DND-41 (cell line): Measurements from ENCODE around the gene SCAPER.

ENCODE experiments used
- ATAC-seq: fragments of 200-7000 bp; cut with Tn5 transposase; 3 replicates; pipeline ENCODE4 v1.9.1; 2021; ENCODE audit warnings: low read depth; ENCODE audit not compliant: insufficient read depth
- DNase-seq: peaks from one replicate; pipeline ENCODE4 v3.0.0-alpha.2; 2020
- H2AFZ ChIP-seq: 2 replicates; pipeline ENCODE4 v1.6.0; 2012; ENCODE audit warnings: low read depth, low read length
- H3K27ac ChIP-seq: 2 replicates; pipeline ENCODE4 v1.5.1; 2012; ENCODE audit warnings: low read length, inconsistent platforms
- H3K27me3 ChIP-seq: fragments of 200-600 bp; sonication (generic); 2 replicates; pipeline ENCODE4 v1.6.0; 2012; ENCODE audit warnings: low read length, mild to moderate bottlenecking, inconsistent platforms; ENCODE audit not compliant: insufficient read depth, poor library complexity
- H3K36me3 ChIP-seq: 2 replicates; pipeline ENCODE4 v1.5.1; 2012; ENCODE audit warnings: low read length, inconsistent platforms; ENCODE audit not compliant: insufficient read depth
- H3K4me1 ChIP-seq: 2 replicates; pipeline ENCODE4 v1.5.1; 2012; ENCODE audit warnings: mild to moderate bottlenecking, low read length; ENCODE audit not compliant: insufficient read depth
- H3K4me2 ChIP-seq: 2 replicates; pipeline ENCODE4 v1.6.0; 2012; ENCODE audit warnings: mild to moderate bottlenecking, moderate library complexity, low read length, inconsistent platforms; ENCODE audit not compliant: insufficient read depth
- H3K4me3 ChIP-seq, 2 experiments: fragments of 200-600 bp in 1 of 2; shearing (Covaris generic) in 1 of 2; 2 replicates each; pipeline ENCODE4 v1.5.1; 2012 to 2016; ENCODE audit warnings: inconsistent platforms in 2 of 2, low read length in 2 of 2, mild to moderate bottlenecking in 2 of 2, low read depth in 1 of 2, moderate library complexity in 1 of 2
- H3K79me2 ChIP-seq: 2 replicates; pipeline ENCODE4 v1.6.0; 2012; ENCODE audit warnings: low read length, inconsistent platforms; ENCODE audit not compliant: insufficient read depth
- H3K9ac ChIP-seq: 2 replicates; pipeline ENCODE4 v1.6.0; 2012; ENCODE audit warnings: low read depth, mild to moderate bottlenecking, inconsistent platforms, low read length, moderate library complexity
- H3K9me3 ChIP-seq: 2 replicates; pipeline ENCODE4 v1.5.1; 2012; ENCODE audit warnings: low read length, moderate library complexity, mild to moderate bottlenecking, inconsistent platforms; ENCODE audit not compliant: insufficient read depth, severe bottlenecking
- H4K20me1 ChIP-seq: 2 replicates; pipeline ENCODE4 v1.6.0; 2012; ENCODE audit warnings: low read length; ENCODE audit not compliant: insufficient read depth
- EZH2 ChIP-seq: IDR thresholded peaks from 3 replicates; pipeline ENCODE4 v1.6.1; 2012; ENCODE audit warnings: borderline replicate concordance, low read depth, mild to moderate bottlenecking, moderate library complexity, low read length, inconsistent platforms; ENCODE audit not compliant: severe bottlenecking
- TF ChIP-seq, protein P1 (sequence below): IDR thresholded peaks from 2 replicates; pipeline ENCODE4 v1.5.1; 2012; ENCODE audit warnings: borderline replicate concordance, low read length, moderate library complexity, mild to moderate bottlenecking; ENCODE audit not compliant: poor library complexity, severe bottlenecking; ENCODE audit errors: extremely low read depth

The SCAPER gene

DNA sequence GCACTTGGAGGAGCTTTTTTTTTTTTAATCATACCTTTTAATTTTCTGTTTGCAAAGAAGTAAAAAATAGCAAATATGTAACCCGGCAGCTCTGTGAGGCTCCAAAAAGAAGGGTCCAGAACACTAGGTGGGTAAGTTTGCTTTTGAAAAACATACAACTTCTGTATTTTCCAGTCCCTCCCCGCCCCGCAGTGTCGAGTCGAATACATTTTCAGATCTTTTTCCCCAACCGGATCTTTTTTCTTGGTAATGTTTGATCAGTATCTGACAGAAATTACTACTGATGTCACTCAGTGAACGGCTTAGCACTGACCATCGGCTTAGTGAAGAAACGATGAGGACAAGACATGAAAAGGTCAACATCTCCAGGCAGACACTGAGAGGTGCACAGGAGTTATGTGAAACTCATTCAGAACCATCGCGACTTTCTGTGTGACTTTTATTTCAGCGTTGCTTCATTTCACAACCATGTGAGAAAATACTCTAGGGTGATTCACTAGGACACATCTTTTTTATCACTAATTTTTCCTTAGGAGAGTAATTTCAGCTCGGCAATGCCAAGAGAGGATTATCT lies 557.6 kb downstream of the SCAPER start:
- H3K27ac ChIP-seq, result no peak overlapping the region
- no peaks in the 10 kb centered on the region for H3K36me3 ChIP-seq
- ATAC-seq, result no peak
- TF ChIP-seq EZH2, result no peak
- TF ChIP-seq, protein P1, sequence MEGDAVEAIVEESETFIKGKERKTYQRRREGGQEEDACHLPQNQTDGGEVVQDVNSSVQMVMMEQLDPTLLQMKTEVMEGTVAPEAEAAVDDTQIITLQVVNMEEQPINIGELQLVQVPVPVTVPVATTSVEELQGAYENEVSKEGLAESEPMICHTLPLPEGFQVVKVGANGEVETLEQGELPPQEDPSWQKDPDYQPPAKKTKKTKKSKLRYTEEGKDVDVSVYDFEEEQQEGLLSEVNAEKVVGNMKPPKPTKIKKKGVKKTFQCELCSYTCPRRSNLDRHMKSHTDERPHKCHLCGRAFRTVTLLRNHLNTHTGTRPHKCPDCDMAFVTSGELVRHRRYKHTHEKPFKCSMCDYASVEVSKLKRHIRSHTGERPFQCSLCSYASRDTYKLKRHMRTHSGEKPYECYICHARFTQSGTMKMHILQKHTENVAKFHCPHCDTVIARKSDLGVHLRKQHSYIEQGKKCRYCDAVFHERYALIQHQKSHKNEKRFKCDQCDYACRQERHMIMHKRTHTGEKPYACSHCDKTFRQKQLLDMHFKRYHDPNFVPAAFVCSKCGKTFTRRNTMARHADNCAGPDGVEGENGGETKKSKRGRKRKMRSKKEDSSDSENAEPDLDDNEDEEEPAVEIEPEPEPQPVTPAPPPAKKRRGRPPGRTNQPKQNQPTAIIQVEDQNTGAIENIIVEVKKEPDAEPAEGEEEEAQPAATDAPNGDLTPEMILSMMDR, result no peak
- no peak overlapping the region for H3K9ac ChIP-seq
- H2AFZ ChIP-seq, result no peak overlapping the region
- no peaks in the 10 kb centered on the region for H3K27me3 ChIP-seq
- no peaks in the 10 kb centered on the region for H4K20me1 ChIP-seq
- H3K9me3 ChIP-seq, result no peaks in the 10 kb centered on the region
- DNase-seq, result no peak
- no peaks in the 10 kb centered on the region for H3K79me2 ChIP-seq
- H3K4me1 ChIP-seq, result no peaks in the 10 kb centered on the region
- no peak overlapping the region for H3K4me3 ChIP-seq
- no peak overlapping the region for H3K4me2 ChIP-seq

DNA sequence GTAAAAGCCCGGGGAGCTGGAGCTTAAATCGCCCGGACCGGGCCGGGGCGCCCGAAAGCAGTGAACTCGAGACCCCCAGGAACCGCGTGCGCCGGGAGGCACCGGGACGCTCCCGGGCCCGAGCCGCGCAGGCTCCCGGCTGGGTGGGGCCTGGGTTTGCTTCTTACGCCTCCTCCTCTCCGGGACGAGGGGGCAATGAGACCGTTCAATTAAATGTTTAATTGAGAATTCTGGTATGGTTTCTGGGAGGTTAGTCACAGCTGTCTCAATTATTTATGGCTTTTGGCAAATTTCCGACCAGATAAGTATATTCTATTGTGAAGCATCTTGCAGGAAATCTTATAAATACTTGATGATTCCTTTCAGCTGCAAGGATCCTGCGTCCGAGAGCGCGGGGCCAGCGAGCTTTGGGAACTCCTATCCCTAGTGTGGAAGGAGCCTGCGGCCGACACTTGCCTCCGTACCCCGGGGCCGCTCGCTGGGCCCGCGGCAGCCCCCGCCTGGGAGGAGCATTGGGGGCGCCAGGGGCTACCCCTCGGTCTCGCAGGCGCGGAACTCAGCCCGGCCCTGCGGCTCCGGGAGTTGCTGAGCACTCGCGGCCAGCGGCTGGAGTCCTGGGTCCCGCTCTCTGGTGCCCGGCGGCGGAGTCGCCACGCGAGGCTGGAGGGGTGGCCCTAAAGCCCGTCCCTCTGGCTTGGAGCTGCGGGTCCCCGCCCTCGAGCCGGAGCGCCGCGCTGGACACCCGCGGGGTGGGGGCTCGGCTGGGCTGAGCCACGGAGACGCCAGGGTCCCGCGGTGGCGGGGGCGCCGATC lies 558.3 kb downstream of the SCAPER start:
- no peak for ATAC-seq
- Histone ChIP-seq H3K27ac (no peak overlapping the region), H4K20me1 (no peaks in the 10 kb centered on the region), H3K9me3 (no peaks in the 10 kb centered on the region), H3K27me3 (no peaks in the 10 kb centered on the region), H3K79me2 (no peaks in the 10 kb centered on the region), H3K9ac (no peak overlapping the region), H3K4me2 (no peak overlapping the region), H3K4me1 (no peaks in the 10 kb centered on the region), H3K36me3 (no peaks in the 10 kb centered on the region), H3K4me3 (no peak overlapping the region), H2AFZ (no peak overlapping the region)
- DNase-seq, result no peak
- TF ChIP-seq, protein P1, result no peak

DNA sequence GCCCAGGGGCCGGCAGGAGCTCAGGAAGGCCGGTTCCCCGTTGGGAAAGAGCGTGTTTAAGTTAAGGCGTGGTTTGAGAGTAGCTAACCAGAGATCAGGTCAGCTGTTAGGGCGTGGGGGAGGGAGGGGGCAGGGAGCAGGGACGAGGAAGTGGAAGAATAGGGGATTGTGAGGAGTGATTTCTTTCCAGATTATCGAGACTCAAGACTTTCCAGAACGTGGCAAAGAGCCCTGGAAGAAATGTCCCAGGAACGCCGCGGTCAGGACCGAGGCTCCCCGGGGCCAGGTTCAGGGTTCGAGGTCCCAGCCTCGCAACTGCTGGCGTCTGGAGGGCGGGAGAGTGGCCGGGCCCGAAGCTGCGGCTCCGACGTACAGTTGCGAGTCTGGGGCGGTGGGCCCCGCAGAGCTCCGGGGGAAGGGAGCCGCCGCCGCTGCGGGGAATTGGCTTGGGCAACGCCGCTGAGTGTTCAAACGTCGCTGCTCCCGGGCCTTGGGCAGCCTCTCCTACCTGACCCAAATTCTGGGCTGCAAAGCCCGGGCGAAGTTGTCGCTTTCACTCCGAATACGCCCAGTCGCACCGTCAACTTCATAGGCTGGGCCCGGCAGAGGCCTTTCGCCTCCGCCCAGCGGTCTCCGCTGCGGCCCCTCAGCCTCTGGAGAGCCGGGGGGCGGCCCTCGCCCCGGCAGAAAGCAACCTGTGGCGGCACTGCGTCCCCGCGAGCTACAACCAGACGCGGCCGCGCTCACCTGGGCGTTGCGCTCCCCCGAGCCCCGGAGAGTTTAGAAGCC lies 559.1 kb downstream of the SCAPER start:
- H3K4me3 ChIP-seq, result no peak overlapping the region
- TF ChIP-seq, protein P1, result no peak
- no peak for TF ChIP-seq EZH2
- ATAC-seq, result no peak
- no peak overlapping the region for H3K4me2 ChIP-seq
- H2AFZ ChIP-seq, result no peak overlapping the region
- no peaks in the 10 kb centered on the region for H4K20me1 ChIP-seq
- no peak overlapping the region for H3K27ac ChIP-seq
- H3K79me2 ChIP-seq, result no peaks in the 10 kb centered on the region
- H3K9ac ChIP-seq, result no peak overlapping the region
- DNase-seq, result no peak
- H3K36me3 ChIP-seq, result no peaks in the 10 kb centered on the region
- no peaks in the 10 kb centered on the region for H3K9me3 ChIP-seq
- H3K4me1 ChIP-seq, result no peaks in the 10 kb centered on the region
- no peaks in the 10 kb centered on the region for H3K27me3 ChIP-seq
